Endometrial microvascular endothelial cells (primary cell): ENCODE data around the gene RPP25. TPM values are rescaled to one million over a fixed set of nuclear protein-coding genes. Genes with fewer than 3 reads are reported as not detected.

Experiments
- in situ Hi-C: cut with HindIII; loops from 2 replicates; pipeline ENCODE4 v1.10.0; 2017; ENCODE audit warnings: low sequenced_read_pairs, low pct_unique_long_range_greater_than_20kb; ENCODE audit errors: inconsistent ontology term
- total RNA-seq: library from RNA; depleted of rRNA; stranded (reverse); fragments of >200 nt; gene quantifications from one replicate; pipeline ENCODE4 v1.2.3, GENCODE V29; 2015; ENCODE audit errors: inconsistent ontology term

The RPP25 gene
- total RNA-seq, 1 donor from 2014 or later, result 11.8 TPM

GRCh38 chr15:74967670-74968069 lies 11.1 kb upstream of the RPP25 start:
- in situ Hi-C loops, result no loop called here

DNA sequence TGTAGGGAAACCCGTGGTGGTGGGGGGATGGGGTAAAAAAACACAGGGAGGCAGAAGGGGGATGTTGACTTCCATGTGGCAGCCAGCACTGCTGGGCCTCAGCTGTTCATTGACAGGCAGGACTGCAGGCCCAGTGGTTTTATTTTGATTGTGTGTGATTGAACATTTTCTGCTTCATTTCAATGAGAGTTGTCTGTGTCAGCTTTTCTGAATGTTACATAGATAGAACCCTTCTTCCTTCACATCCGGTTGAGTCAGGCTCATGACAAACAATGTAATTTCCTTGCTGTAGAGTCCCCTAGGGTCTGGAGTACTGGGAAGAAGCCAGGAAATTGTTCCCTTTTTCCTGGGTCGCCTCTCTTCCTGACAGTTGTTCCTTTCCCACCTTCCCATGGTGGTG lies 8.2 kb upstream of the RPP25 start:
- in situ Hi-C loops, result no loop called here

DNA sequence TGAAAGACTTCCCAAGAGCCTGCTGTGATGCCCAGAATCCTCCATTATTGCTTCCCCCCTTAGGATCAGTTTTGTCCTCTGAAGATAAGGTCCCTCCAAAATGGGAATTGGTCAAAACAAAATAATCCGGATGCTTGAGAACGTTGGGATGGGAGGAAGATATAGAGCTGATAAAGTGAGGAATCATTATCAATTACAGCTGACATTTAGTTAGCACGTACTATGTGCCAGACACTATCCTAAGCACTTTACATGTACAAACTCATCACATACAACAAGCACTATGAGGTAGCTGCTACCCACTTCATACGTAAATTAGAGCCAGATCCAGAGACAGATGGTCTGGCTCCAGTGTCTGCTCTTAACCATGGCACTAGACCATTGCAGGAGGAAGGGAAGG lies 6.6 kb upstream of the RPP25 start:
- in situ Hi-C loops, result no loop called here

- in situ Hi-C loops, result no loop called here
Measured at GRCh38 chr15:74962671-74963070, 6.1 kb upstream of the RPP25 start.

DNA sequence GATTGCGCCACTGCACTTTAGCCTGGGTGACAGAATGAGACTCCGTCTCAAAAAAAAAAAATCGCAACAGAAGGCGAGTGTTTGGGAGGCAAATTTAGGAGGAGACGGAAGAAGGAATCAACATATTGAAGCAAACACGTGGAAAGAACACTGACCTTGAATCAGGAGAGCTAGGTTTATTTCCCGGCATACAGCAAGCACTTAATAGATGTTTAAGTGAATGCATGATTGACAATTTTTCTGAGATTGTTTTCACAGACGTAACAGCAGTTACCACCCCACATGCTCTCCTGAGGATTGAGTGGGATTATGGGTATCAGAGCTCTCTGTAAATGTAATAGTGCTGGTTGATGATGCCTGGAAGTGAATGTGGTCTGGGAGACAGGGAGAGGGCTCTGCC lies 5.6 kb upstream of the RPP25 start:
- in situ Hi-C loops, result no loop called here

- in situ Hi-C loops, result no loop called here
Measured at GRCh38 chr15:74961616-74962015, 5.0 kb upstream of the RPP25 start.

DNA sequence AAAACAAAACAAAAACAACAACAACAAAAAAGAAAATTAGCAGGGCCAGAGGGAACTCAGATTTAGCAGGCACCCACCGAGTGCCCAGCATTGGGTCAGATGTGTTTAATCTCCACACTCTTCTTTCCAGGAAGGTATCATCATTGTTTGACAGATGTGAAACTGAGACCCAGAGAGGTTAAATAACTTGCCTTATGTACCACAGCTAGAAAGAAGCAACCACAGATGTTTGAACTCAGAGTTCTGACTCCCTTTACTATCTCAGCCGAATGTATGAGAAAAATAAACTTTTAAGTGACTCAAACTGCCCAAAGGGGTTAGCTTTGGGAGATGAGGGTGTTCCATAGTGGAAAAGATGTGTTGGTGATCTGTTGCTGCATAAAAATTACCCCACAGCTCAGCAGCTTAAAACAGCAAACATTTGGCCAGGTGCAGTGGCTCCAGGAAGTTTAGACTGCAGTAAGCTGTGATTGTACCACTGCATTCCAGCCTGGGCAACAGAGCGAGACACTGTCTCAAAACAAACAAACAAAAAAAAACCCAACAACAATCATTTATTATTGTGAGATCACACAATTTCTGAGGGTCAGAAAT lies 4.5 kb upstream of the RPP25 start:
- in situ Hi-C loops, result no loop called here

- in situ Hi-C loops, result no loop called here
Measured at GRCh38 chr15:74960286-74960685, 3.7 kb upstream of the RPP25 start.

DNA sequence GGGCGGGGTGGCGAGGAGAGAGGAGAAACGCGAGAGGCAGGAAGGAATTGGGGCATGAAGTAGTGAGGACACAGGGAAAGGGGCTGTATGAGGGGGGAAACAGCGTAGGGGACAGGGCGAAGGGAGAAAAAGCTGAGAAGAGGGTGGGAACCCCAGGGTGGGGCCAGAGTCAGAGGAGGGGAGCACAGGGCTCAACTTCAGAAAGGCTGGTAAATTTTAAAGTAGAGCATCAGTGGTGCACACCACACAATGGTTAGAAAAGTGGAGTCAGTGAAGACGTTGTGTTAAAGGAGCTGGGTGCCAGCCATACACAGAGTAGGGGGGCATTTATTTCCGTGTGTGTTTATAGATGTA lies 3.0 kb upstream of the RPP25 start:
- in situ Hi-C loops, result no loop called here

GRCh38 chr15:74958908-74959585 lies 2.5 kb upstream of the RPP25 start:
- in situ Hi-C loops, result no loop called here

GRCh38 chr15:74958320-74958907 lies 1.8 kb upstream of the RPP25 start:
- in situ Hi-C loops, result no loop called here

DNA sequence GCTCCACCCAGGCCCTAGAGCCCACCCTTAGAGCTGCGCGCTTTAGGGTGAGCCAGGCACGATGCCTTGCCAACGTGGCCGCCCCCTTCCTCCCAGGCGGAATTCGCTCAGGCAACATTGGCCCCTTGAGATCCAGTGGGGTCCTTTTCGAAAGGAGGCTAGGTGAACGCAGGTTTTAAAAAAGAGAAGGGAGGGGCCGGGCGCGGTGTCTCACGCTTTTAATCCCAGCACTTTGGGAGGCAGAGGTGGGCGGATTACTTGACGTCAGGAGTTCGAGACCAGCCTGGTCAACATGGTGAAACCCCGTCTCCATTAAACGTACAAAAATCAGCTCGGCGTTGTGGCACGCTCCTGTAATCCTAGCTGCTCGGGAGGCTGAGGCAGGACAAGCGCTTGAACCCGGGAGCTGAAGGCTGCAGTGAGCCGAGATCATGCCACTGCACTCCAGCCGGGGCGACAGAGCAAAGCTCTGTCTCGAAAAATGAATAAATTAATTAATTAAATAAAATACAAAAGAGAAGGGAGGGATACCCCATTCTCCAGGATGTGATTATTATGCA lies 984 bp upstream of the RPP25 start:
- in situ Hi-C loops, result no loop called here

DNA sequence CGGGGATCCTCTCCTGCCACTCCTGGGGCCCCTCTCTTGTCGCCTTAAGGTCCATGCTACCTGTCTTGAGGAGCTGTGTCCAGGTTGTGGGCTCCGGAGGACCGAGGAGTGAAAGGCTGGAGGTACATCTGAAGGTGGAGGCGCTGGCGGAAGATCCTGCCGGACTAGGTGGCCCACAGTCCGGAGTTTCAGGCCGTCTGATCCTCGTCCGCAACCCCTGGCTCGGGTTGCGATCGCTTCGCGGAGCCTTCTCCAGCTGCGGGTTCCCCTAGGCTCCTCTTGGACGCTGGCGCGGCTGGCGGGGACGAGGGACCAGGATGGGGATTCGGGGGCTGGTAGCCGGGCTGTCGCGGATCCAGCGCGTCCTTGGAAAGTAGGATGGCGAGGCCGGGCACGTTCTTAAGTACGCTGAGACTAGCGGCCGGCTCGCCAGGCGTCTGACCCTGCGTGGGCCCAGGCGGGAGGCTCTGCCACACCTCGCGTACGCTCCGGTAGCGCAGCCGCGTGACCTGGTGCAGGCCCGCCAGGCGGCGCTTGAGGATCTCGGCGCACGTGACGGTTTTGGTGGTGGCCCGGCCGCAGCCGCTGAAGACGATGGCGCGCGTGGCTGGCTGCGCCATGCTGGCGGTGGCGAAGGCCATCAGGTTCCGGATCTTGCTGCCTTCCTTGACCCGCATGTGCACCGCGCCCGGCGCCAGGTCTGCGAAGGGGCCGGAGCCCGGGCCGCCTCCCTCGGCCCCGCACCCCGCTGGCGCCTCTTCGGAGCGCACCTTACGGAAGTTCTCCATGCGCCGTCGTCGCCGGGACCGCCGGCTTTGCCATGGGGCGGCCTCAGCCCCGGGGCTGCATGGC lies 550 bp downstream of the RPP25 start:
- in situ Hi-C loops, result no loop called here

- in situ Hi-C loops, result no loop called here
Measured at GRCh38 chr15:74955017-74955416, 1.6 kb downstream of the RPP25 start.

DNA sequence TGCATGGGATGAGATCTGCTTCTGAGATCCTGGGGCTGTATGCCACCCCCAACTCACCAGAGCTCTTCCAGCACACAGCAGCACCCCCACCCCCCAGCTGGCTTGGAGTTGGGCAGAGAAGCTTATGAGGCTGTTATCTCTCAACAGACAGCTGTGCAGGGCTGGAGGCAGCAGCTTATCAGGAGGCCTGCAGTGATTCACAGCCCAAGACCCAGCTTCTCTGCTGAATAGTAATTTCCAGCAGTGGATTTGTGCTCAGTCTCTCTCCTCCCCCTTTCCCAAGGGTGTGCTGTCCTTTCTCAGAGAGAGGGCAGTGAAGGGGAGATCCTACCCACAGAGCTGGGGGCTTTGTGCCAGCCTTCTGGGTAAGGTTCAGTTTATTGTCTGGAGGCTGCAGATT lies 2.1 kb downstream of the RPP25 start:
- in situ Hi-C loops, result no loop called here

GRCh38 chr15:74951006-74951405 lies 5.6 kb downstream of the RPP25 start:
- in situ Hi-C loops, result no loop called here

- in situ Hi-C loops, result no loop called here
Measured at GRCh38 chr15:74950078-74950908, 6.3 kb downstream of the RPP25 start.

- in situ Hi-C loops, result no loop called here
Measured at GRCh38 chr15:74937590-74938371, 18.8 kb downstream of the RPP25 start, which contains the start of gene COX5A. Gene COX5A, minus strand, starts transcription at chr15:74938073. Its CDS starts 59 bp downstream, at chr15:74938014.
